ENCODE measurements around the gene SPDEF. TPM values are rescaled to one million over a fixed set of nuclear protein-coding genes. Genes with fewer than 3 reads are reported as not detected.

SPDEF gene
- total RNA-seq, 2 experiments from 2014 or later, result 0.34 to 0.54 TPM

- TF ChIP-seq CTCF (conservative IDR thresholded peaks at IDR 0.05; ENCODE audit: low read length) (no peak), EZH2phosphoT487 (IDR thresholded peaks at IDR 0.05; ENCODE audit: borderline replicate concordance, low read depth, low read length) (no peak)
- BruUV-seq (replicated peaks), result no TSS peak
- peaks cover 19% of the 10 kb centered on the region; the same call in 1 of the 2 replicates for H3K36me3 ChIP-seq (ENCODE audit: insufficient read depth, low read length)
- H4K20me1 ChIP-seq (ENCODE audit: insufficient read depth, low read length), result peaks cover 8% of the 10 kb centered on the region; the same call in 1 of the 2 replicates
- H3K79me2 ChIP-seq (ENCODE audit: insufficient read depth, low read depth, low read length), result no peaks in the 10 kb centered on the region
- no peak overlapping the region for H3K27ac ChIP-seq (ENCODE audit: low read depth, low read length, poor library complexity, severe bottlenecking)
- no peaks in the 10 kb centered on the region for H3K9me3 ChIP-seq (ENCODE audit: low read length)
- no peak overlapping the region for H2AFZ ChIP-seq (ENCODE audit: low read length)
- POLR2A ChIA-PET, result no interaction called here
- CTCF ChIA-PET (ENCODE audit: unreplicated experiment), result no interaction called here
- intact Hi-C loops (cut with micrococcal nuclease; ENCODE audit: unreplicated experiment), result no loop called here
- peaks cover 15% of the 10 kb centered on the region for H3K4me1 ChIP-seq (ENCODE audit: insufficient read depth, low read length, poor library complexity, severe bottlenecking)
- no peaks in the 10 kb centered on the region for H3K9me2 ChIP-seq (ENCODE audit: insufficient read depth, low read length)
- no peak overlapping the region for H3K4me3 ChIP-seq (ENCODE audit: low read depth, low read length, poor library complexity, severe bottlenecking)
- DNase-seq (ENCODE audit: low spot score), result no peak
- no peak overlapping the region for H3K4me2 ChIP-seq (ENCODE audit: low read length)
These were observed 31.2 kb downstream of the SPDEF start for GRCh38 chr6:34524971-34525370.

GRCh38 chr6:34524499-34524898, 31.6 kb downstream of the SPDEF start:
- CTCF ChIA-PET (ENCODE audit: unreplicated experiment), result no interaction called here
- no peak for DNase-seq (ENCODE audit: low spot score)

More at GRCh38 chr6:34524499-34524898, 31.6 kb downstream of the SPDEF start:
- peaks cover 15% of the 10 kb centered on the region for H3K4me1 ChIP-seq (ENCODE audit: insufficient read depth, low read length, poor library complexity, severe bottlenecking)
- H2AFZ ChIP-seq (ENCODE audit: low read length), result no peak overlapping the region
- no peaks in the 10 kb centered on the region for H3K79me2 ChIP-seq (ENCODE audit: insufficient read depth, low read depth, low read length)
- H3K4me2 ChIP-seq (ENCODE audit: low read length), result no peak overlapping the region
- H3K4me3 ChIP-seq (ENCODE audit: low read depth, low read length, poor library complexity, severe bottlenecking), result no peak overlapping the region
- intact Hi-C loops (cut with micrococcal nuclease; ENCODE audit: unreplicated experiment), result no loop called here
- POLR2A ChIA-PET, result no interaction called here
- H3K27ac ChIP-seq (ENCODE audit: low read depth, low read length, poor library complexity, severe bottlenecking), result no peak overlapping the region
- BruUV-seq (replicated peaks), result no TSS peak
- H3K9me3 ChIP-seq (ENCODE audit: low read length), result no peaks in the 10 kb centered on the region
- peaks cover 15% of the 10 kb centered on the region; the same call in 1 of the 2 replicates for H3K36me3 ChIP-seq (ENCODE audit: insufficient read depth, low read length)
- TF ChIP-seq EZH2phosphoT487 (IDR thresholded peaks at IDR 0.05; ENCODE audit: borderline replicate concordance, low read depth, low read length), result no peak
- TF ChIP-seq CTCF (conservative IDR thresholded peaks at IDR 0.05; ENCODE audit: low read length), result no peak
- no peaks in the 10 kb centered on the region for H3K9me2 ChIP-seq (ENCODE audit: insufficient read depth, low read length)
- H4K20me1 ChIP-seq (ENCODE audit: insufficient read depth, low read length), result peaks cover 8% of the 10 kb centered on the region; the same call in 1 of the 2 replicates
